ACHN (cell line): ENCODE data around the gene HEBP2.
A peak's percentile ranks its signal among the peaks of the same experiment; 100 is the strongest.

Source experiments
- DNase-seq: peaks from one replicate; pipeline ENCODE4 v3.0.0-alpha.2; 2015
- in situ Hi-C: cut with HindIII; loops from 2 replicates; pipeline ENCODE4 v1.10.0; 2017; ENCODE audit warnings: low sequenced_read_pairs, low pct_ligation_motif_present, low pct_unique_long_range_greater_than_20kb

Gene HEBP2

GRCh38 chr6:138440296-138440695 lies 36.3 kb downstream of the HEBP2 start:
- no peak for DNase-seq
- in situ Hi-C loops: no loop called here

GRCh38 chr6:138440758-138441357 lies 36.8 kb downstream of the HEBP2 start:
- no peak for DNase-seq
- in situ Hi-C loops: no loop called here

- in situ Hi-C loops: no loop called here
- no peak for DNase-seq
Measured at GRCh38 chr6:138441965-138442364, 37.9 kb downstream of the HEBP2 start.

- no peak for DNase-seq
- in situ Hi-C loops: no loop called here
Measured at GRCh38 chr6:138442663-138443062, 38.6 kb downstream of the HEBP2 start.

- DNase-seq: no peak
- in situ Hi-C loops: no loop called here
Measured at GRCh38 chr6:138443979-138444378, 40.0 kb downstream of the HEBP2 start.

GRCh38 chr6:138446821-138447220 lies 42.8 kb downstream of the HEBP2 start:
- in situ Hi-C loops: no loop called here

GRCh38 chr6:138450445-138450844 lies 46.4 kb downstream of the HEBP2 start:
- in situ Hi-C loops: no loop called here
- no peak for DNase-seq

More at GRCh38 chr6:138446821-138447220, 42.8 kb downstream of the HEBP2 start:
- DNase-seq: no peak

GRCh38 chr6:138451043-138451442 lies 47.0 kb downstream of the HEBP2 start:
- DNase-seq: no peak
- in situ Hi-C loops: no loop called here

GRCh38 chr6:138454981-138455706 lies 51.1 kb downstream of the HEBP2 start:
- in situ Hi-C loops: no loop called here
- no peak for DNase-seq

- in situ Hi-C loops: no loop called here
- DNase-seq: no peak
Measured at GRCh38 chr6:138455746-138456400, 51.9 kb downstream of the HEBP2 start.

GRCh38 chr6:138456401-138456790 lies 52.4 kb downstream of the HEBP2 start:
- DNase-seq: no peak
- in situ Hi-C loops: no loop called here

- no peak for DNase-seq
- in situ Hi-C loops: no loop called here
Measured at GRCh38 chr6:138461647-138462046, 57.6 kb downstream of the HEBP2 start.

- no peak for DNase-seq
- in situ Hi-C loops: no loop called here
Measured at GRCh38 chr6:138464085-138464484, 60.1 kb downstream of the HEBP2 start.

GRCh38 chr6:138465007-138465645 lies 61.1 kb downstream of the HEBP2 start:
- DNase-seq: peak; percentile 79
- in situ Hi-C loops: no loop called here

GRCh38 chr6:138467901-138468300 lies 63.9 kb downstream of the HEBP2 start:
- in situ Hi-C loops: no loop called here
- DNase-seq: no peak

GRCh38 chr6:138468320-138469015 lies 64.4 kb downstream of the HEBP2 start:
- no peak for DNase-seq
- in situ Hi-C loops: no loop called here
